T follicular helper cell (primary cell): ENCODE results near the gene FSIP2.

Experiments
- DNase-seq: peaks from one replicate; pipeline ENCODE4 v3.0.0-alpha.2; 2020; ENCODE audit warnings: low read depth
- total RNA-seq, 2 experiments: gene quantifications; one replicate each; lab custom pipeline; 2026; lab: John Stamatoyannopoulos, UW

FSIP2 gene, protein sequence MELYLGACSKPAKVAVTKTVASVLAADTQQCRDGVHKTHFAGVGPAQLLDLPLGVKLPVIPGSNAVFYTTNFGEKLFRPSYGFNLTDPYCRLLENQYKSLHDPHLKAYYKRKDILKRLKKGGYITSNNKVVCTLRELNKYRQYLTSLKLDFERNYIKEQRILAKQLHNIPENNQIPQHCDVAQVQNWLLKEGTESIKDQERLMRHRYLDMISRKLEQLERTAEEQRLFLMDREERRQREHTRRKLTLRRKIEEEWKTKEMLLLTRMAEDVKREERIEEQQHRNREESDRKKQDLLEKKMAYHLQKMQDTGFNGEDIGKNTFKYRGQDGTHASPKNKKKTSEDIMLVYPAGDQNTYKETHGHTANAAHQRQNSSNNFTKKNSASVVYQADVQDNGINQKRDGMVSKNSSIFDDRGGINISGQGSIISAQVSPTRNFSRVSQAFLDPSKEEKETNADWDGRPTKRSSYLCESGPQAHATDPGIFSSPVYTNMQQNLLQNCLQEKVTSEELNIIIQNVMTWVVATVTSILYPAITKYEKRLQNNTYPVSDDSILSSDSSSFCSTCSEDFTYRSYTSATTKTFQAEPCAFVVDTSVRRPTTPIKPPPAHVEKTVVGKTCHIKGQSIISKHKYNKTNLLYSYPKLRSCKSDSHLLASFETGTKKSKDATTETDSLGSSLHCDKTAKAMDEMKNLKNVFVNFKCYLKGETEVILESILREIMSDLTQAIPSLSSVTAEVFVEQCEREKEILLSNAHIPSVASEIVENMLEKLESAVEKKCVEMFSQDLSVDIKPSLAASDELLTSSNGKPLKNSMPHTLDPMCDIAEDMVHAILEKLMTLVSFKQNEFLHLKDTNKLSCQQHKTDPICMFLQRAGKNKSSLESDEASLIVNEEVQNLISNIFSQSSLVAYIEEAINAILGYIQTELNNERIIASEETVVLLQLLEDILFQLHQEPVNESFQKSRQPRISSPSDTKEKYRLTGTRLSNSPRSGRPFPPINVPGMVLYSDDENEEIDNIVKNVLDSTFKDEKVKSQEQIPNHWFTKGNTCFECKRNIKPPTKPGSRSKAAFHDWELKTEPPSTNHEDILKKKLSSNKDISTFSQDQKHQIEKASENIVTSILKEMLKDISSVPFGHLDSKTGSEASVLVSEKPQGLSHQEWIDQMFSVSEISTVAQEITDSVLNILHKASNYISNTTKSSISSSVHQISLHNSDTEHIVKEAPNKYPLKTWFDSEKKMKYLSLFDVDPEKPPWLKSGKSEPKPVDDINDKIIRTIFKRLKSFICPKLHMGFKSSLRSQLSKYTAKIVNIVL (N-terminal part only)
- 0.06 to 0.09 reads per million in 2 experiments for total RNA-seq

DNA sequence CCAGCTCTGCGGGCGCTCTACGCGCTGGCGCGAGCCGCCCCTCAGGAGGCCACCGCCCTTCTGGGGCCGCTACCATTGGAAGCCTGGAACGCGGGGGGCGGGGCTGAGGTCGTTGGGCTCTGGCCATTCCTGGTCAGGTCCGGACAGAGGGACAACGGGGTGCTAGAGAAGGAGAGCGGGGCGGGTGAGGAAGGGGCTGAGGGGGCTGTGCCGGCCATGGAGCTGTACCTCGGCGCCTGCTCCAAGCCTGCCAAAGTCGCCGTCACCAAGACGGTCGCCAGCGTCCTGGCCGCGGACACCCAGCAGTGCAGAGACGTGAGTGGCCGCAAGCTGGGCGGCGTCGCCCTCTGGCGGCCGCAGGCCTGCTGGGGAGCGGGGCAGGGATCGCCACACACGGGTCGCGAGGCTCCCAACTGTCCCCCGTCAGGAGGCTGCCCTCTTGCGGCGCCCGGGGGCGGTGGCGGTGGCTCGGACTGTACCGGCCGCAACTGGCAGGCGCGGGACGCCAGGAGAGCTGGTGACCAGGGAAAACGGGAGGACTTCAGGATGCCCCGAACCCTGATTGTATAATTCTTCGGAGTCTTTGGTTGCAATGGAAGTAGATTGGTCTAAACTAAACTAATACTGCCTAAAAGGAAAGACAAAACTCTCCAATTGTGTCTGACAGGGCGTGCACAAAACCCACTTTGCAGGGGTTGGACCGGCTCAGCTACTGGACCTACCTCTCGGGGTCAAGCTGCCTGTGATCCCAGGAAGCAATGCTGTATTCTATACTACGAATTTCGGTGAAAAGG lies at the start of gene FSIP2:
TSS of gene FSIP2 (plus strand) at position 126 of the 794 bp plus-strand sequence. CDS start at position 217, 91 bp downstream.
- DNase-seq = no peak

DNA sequence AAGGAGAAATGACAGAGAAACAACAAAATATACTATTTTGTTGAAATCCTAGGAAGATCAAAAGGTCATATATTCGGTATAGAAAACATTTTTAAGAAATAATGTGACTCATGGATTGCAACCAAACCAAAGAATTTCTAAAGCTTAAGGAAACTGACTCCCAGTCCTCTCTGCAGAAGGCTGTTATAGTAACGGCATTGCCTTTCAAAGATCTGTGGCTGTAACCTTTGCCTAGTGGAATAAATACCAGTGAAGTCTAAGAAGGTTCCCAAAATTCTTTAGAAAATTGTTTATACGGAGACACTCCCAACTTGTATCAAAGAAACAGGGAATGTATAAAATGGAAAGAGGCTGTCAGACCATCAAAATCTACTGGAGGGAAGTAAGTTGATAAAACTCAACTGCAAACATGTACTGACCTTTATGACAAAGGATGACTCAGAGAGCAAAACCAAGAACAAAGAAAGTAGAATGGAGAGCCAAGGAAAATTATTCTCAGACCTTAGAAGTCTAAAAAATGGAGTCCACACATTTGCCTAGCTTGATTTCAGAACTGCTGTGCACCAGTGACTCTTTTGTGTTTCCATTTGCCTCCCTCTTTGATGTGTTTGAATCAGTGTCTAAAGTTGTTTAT lies 48.6 kb upstream of the FSIP2 start:
- DNase-seq = no peak

DNA sequence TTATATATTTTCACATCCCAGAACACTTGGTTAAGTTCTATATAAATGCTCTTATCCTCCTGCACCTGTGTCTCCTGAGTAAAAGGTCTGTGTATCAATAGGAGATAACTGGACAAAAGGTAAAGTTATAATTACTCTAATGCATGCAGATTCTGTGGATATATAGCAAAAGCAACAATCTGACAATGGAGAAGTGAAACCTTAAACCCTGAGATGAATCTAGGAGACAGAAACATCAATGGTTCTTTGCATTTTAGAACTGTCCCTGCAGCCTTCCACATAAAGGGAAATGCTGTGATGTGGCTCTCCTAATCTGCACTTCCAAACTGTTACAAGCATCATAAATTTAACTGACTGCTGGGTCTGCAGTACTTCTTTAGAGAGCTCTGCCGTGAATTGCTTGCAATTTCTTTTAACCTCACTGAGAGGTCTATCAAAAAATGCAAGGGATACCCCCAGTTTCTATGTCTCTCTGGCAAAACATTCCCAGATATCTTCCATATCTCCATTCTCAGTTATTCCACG lies 42.8 kb upstream of the FSIP2 start:
- DNase-seq = no peak

DNA sequence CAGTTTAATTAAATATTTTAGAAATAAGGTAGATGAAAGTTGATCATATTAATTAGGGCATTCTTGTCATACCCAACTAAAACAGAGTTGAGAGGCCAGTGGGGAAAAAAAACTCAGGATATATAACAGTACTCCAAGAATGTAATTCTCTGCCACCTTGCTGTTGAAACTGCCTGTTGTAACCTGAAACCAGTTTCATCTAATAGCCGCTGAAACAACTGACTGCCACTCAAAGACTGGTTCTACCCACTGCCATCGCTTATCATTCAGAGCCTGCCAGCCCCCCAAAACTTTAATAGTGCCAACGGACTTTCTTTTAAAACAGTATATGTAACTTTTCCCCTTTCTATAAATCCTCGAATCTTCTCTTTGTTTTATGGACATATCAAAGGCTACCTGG lies 37.7 kb upstream of the FSIP2 start:
- DNase-seq = no peak

DNA sequence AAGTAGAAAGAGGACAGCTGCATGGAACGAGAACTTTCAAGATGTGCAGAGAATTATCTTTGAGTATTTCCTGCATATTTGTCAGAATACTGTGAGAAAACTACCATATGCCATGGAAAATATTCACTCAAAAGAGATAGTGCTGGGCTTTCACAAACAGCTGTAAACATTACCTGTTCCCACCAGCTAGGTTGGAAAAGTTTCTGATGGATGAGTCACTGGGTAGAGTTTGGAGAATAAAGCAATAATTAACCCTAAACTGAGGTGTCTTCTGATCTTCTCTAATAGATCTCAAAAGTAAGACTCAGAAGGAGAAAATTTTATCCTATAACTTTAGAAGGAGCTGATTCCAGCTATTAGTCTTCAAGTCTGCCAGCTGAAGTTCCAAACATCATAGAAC lies 3.9 kb upstream of the FSIP2 start:
- DNase-seq = no peak

DNA sequence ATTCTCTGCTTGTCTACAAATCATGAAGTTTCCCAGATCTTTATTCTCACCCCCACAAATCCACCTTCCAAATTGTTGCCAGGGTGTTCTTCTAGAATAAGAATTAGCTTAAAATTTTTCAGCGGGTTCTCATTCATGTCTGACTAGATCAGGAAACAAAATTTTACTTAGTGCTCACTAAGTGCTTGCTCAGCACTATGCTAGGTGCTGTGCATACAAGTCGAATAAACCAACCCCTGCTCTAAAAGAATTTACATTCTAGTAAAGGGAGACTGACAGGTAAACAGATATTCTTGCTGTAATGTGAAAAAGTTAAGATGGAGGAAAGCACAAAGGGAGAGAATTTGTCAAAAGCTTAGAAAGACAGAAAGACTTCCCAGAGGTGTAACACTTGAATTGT lies 2.4 kb upstream of the FSIP2 start:
- DNase-seq = no peak

DNA sequence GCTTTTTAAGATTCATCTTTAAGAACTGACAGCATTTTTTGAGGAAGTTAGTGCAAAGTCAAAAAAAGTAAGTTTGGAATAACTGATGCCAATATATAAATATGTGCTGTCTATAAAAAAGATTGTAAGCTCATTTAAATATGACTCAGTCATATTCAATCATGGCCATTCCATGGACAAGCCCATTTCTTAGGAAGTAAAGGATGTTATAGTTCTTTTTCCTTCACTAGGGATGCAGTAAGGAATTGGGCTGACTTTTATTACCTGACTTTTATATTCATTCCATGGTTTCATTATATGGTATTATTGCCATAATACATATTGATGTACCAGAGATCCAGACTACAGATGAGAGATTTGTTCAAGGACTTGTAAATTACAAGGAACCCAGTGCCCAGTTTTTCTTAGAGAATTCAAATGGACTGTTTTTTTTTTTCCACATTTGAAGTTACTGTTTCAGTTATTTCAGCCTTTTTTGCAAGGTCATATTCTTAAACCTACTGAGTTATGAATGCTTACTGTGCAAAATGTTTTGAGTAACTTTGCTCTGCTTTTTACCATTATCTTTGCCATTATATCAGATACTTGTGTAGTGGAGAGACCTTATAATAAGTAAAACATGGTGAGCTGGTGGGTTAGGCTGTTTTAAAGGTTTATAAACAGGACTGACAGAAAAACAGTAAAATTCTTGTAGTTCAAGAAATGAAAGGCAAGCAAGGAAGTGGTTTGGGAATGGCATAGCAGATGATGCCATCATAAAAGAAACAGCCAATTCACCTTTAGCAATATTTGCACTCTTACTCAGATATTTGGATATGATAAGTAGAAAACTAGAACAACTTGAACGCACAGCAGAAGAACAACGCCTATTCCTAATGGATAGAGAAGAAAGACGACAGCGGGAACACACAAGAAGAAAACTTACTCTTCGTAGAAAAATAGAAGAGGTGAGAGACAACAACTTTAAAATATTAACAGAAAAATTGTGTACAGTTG lies 7.6 kb downstream of the FSIP2 start:
- no peak for DNase-seq

DNA sequence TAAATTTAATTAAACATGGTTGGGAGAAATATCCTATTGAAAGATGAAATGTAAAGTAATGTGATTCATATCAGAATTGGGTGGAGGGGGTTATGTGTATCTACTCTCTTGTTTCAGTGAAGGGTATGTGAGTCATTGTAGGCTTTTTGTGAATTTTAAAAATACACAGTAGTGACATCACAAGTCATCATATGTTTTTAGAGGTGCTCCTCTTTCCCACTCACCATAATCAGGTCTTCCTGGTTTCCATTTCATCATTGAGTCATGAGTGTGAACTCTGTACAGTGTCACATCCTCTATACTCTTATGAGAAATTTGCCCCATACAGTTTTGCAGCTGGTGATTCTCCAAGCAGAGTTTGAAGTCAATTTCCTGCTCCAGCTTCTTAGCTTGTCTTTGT lies 18.8 kb downstream of the FSIP2 start:
- no peak for DNase-seq

DNA sequence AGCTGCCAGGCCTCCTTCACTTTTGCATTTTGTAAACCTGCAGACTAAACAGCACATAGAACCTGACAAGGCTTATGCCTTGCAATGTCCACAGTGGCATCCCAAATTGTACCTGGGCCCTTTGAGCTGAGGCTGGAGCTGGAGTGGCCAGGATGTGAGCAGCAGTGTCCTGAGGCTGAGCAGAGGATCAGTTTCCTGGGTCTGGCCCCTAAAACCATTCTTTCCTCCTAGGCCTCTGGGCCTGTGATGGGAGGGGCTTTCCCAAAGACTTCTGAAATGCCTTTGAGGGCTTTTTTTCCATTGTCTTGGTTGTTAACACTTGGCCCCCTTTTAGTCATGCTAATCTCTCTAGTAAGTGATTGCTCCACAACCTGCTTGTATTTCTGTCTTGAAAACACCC lies 32.8 kb downstream of the FSIP2 start:
- no peak for DNase-seq

DNA sequence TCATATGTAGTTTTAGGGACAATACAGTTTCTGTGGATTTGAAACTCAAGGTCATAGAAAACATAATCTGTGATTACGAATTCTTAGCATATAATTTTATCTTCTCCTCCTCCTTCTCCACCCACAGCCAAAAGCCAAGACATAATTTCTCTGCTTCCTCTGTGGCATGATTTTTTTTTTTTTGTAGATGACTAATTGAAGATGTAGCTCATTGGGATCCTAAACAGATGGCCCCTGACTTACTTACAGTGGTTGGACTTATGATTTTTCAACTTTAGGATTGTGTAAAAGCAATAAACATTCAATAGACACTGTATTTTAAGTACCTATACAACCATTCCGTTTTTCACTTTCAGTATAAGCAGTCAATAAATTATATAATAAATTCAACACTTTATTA lies 42.3 kb downstream of the FSIP2 start:
- no peak for DNase-seq

DNA sequence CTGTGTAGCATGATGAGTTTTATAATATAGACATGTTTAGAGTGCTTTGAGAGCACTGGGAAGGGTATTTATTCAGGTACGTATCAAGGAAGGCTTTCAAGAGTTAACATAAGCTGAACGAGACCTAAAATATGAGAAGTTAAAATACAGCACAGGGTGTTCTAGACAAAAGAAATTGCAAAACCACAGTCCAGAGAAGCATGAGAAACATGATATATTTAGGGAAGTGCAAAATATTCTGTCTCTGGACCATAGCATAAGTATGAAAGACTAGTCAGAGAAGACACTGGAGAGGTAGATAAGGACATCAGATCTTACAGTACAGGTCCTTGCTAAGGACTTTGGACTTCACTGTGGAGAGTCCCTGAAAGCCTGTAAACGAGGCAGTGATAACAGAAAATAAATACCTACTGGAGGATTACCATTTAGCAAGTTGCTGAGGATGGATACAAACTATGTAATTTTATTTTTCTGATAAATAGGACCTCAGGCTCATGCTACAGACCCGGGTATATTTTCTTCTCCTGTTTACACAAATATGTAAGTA lies 43.7 kb downstream of the FSIP2 start:
- DNase-seq = no peak

DNA sequence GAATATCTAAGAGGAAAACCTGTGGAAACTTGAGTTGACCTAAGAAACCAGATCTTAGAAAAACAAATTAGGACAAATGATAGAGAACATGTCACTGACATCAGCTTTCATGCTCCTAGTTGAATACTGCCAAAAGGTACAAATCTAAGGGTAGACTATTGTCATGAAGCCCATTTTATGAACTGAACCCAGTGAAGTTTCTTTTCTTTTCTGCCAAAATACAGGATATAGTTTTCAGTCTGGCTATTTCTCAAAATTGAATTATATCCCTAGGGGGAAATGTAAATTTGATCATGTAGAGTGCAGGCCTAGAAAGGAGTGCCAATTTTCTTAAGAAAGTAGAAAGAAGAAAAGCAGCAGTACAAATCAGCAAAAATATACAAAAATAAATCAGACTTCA lies 46.6 kb downstream of the FSIP2 start:
- no peak for DNase-seq

DNA sequence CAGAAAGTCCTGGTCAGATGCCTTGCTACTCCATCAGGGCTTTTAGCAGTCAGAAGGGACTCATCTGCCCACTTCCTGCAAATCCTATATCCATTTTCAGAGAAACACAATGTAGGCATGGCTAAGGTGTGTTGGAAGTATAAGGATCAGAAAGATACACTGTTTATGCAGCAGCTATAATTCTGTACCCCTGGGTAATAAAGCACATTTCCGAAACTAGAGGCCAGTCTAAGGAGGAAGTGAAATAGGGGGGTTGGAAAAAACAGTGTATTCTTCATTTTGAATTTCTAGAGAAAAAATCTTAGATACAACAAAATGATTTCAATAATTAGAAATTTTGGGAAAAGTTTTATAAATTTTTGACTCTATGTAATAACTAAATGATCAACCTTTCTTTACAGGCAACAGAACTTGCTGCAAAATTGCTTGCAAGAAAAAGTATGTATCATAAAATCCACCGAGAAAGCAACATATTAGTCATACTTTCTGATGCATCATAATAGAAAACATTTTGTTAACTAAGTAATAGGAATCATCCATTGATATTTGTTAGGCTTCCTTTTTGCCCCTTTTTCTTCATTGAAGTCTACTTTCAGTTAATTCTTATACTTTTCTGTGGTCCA lies 47.4 kb downstream of the FSIP2 start:
- no peak for DNase-seq

DNA sequence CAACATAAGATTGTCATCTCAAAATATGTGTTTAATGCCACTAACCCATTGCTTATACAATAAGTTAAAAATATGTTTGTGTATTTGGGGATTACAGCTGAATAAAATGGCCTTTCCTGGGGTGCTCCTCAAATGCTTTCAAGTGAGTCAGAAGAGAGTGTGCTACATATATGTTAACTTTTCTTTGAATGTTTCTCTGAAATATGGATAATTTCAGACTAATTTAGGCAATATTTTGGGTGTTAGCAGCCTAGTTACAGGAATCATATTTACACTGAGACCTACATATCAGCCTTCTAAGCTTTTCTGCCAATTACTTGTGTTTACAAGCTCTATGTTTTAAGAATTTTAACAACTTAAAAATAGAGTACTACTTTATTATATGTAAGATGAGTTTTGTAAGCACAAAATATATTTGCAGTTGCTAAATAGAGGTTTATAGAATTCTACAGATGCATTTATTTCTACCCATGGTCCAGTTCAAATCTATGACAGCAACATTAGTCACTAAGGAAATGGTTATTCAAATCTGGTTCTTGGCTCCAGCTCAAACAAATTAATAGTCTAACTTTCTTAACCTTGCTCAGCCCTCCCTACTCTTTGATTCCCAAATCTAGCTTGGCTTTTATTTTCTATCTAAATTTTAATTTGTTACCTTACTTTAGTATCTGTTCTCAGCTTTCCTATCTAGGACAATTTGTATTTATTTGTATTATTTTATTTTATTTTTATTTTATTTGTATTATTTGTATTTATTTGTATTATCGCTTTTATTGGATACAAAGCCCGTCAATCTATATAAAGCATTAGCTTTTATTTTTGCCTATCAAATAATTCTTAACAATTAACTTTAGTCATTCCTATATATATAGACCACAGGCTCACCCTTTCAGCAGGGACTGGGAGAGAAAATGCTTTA lies 48.9 kb downstream of the FSIP2 start:
- DNase-seq = no peak

DNA sequence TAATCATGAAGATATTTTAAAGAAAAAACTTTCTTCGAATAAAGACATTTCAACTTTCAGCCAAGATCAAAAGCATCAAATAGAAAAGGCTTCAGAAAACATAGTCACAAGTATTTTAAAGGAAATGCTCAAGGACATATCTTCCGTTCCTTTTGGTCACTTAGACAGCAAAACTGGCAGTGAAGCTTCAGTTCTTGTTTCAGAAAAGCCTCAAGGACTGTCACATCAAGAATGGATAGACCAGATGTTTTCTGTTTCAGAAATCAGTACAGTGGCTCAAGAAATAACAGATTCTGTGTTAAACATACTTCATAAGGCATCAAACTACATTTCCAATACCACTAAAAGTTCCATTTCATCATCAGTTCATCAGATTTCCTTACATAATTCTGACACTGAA lies 51.8 kb downstream of the FSIP2 start:
- no peak for DNase-seq

DNA sequence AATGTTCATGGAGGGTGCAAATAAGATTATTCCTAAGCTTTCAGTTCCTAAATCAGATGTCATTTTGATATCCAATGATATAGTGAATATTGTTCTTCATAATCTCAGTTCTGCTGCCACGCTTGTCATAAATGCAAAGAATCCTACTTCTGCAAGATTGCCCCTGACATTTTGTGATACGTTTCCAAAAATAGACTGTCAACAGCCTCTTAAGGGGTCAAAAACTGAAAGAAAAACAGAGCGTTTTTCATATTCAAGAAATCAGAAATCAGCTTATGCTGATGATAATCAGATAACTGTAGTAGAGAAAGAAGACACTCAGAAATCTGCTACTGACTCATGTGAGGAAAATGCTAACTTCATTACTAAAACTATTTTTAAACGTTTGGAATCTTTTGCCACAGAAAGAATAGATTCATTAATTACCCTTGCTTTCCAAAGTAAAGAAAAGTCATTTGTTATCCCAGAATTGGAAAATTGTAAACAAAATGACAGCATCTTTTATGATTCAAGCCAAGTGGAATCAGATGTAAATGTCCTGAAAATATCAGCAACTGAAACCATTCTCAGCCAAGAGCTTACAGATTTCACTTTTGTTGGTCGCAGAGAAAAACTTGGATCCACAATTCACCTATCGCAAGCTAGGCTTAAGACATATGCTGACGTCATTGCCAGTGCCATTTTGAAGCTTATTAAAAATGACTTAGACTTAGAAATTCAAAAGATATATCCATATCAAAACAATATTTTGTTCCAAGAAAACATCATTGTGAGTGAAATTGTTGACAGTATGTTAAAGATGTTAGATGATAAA lies 55.1 kb downstream of the FSIP2 start:
- no peak for DNase-seq

DNA sequence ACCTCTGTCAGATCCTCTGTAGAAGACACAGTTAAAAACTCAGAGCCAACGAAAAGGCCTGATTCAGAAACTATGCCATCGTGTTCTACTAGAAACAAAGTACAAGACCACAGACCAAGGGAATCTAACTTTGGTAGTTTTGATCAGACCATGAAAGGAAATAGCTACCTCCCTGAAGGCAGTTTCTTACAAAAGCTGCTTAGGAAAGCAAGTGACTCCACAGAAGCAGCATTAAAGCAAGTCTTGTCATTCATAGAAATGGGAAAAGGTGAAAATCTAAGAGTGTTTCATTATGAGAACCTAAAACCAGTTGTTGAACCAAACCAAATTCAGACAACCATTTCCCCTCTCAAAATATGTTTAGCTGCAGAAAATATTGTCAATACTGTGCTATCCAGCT lies 58.2 kb downstream of the FSIP2 start:
- DNase-seq = no peak
